ENCODE results near the gene FKBP14. TPM values are rescaled to one million over a fixed set of nuclear protein-coding genes. Genes with fewer than 3 reads are reported as not detected.

FKBP14 gene
- total and polyA plus RNA-seq, 8 donors: 3.3 to 12.7 (median 6.0) TPM

- 93% methylated on average over 3 of the region's 3 CpGs for WGBS, 2 donors
- ATAC-seq: peak in 3 of 4 donors; percentile 22 to 50 (median 30)
- TF ChIP-seq, protein P1, sequence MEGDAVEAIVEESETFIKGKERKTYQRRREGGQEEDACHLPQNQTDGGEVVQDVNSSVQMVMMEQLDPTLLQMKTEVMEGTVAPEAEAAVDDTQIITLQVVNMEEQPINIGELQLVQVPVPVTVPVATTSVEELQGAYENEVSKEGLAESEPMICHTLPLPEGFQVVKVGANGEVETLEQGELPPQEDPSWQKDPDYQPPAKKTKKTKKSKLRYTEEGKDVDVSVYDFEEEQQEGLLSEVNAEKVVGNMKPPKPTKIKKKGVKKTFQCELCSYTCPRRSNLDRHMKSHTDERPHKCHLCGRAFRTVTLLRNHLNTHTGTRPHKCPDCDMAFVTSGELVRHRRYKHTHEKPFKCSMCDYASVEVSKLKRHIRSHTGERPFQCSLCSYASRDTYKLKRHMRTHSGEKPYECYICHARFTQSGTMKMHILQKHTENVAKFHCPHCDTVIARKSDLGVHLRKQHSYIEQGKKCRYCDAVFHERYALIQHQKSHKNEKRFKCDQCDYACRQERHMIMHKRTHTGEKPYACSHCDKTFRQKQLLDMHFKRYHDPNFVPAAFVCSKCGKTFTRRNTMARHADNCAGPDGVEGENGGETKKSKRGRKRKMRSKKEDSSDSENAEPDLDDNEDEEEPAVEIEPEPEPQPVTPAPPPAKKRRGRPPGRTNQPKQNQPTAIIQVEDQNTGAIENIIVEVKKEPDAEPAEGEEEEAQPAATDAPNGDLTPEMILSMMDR (IDR thresholded peaks at IDR 0.05): no peak
- Histone ChIP-seq H3K27ac (no peak overlapping the region), H3K36me3 (no peaks in the 10 kb centered on the region), H3K27me3 (no peaks in the 10 kb centered on the region), H3K4me3 (no peak overlapping the region), H3K9me3 (no peaks in the 10 kb centered on the region), H3K4me1 (peaks cover 0 to 3% (median 0%) of the 10 kb centered on the region in 3 donors)
- FAIRE-seq: no peak
- no peak for DNase-seq
- intact Hi-C loops (cut with DNase I): no loop called here
Measured at GRCh38 chr7:30038196-30038980, 11.9 kb upstream of the FKBP14 start.

GRCh38 chr7:30036220-30036619, 9.7 kb upstream of the FKBP14 start:
- TF ChIP-seq, protein P1 (IDR thresholded peaks at IDR 0.05): no peak
- H3K4me1 ChIP-seq: peaks cover 0 to 6% (median 3%) of the 10 kb centered on the region in 3 donors
- 60 to 71% methylated on average over 2 of the region's 2 CpGs for WGBS, 2 donors
- no peaks in the 10 kb centered on the region for H3K36me3 ChIP-seq
- DNase-seq (no peak), ATAC-seq (no peak), FAIRE-seq (no peak)
- intact Hi-C loops (cut with DNase I): no loop called here
- no peak overlapping the region for H3K27ac ChIP-seq
- no peak overlapping the region for H3K4me3 ChIP-seq
- no peaks in the 10 kb centered on the region for H3K27me3 ChIP-seq
- no peaks in the 10 kb centered on the region for H3K9me3 ChIP-seq

GRCh38 chr7:30034501-30034900, 8.0 kb upstream of the FKBP14 start:
- no peak for ATAC-seq
- no peak for FAIRE-seq
- 93 to 94% methylated on average over 3 of the region's 3 CpGs for WGBS, 2 donors
- intact Hi-C loops (cut with DNase I): no loop called here
- Histone ChIP-seq H3K27me3 (no peaks in the 10 kb centered on the region), H3K9me3 (no peaks in the 10 kb centered on the region), H3K4me3 (no peak overlapping the region), H3K4me1 (peaks cover 6 to 9% (median 8%) of the 10 kb centered on the region in 3 donors), H3K36me3 (no peaks in the 10 kb centered on the region), H3K27ac (no peak overlapping the region)
- TF ChIP-seq, protein P1 (IDR thresholded peaks at IDR 0.05): no peak
- no peak for DNase-seq

- TF ChIP-seq, protein P1 (IDR thresholded peaks at IDR 0.05): no peak
- Histone ChIP-seq H3K27ac (no peak overlapping the region), H3K27me3 (no peaks in the 10 kb centered on the region), H3K4me3 (no peak overlapping the region), H3K4me1 (peaks cover 6 to 14% (median 9%) of the 10 kb centered on the region in 3 donors), H3K9me3 (no peaks in the 10 kb centered on the region), H3K36me3 (no peaks in the 10 kb centered on the region)
- FAIRE-seq (no peak), ATAC-seq (no peak), DNase-seq (no peak)
- 52 to 53% methylated on average over 4 of the region's 4 CpGs for WGBS, 2 donors
- intact Hi-C loops (cut with DNase I): no loop called here
Measured at GRCh38 chr7:30032310-30033125, 6.0 kb upstream of the FKBP14 start.

Measured in pancreas (tissue), 10 donors.